ENCODE data around the gene ARHGEF2. TPM values are rescaled to one million over a fixed set of nuclear protein-coding genes. Genes with fewer than 3 reads are reported as not detected.
"Not testable (repeated sequence)": the region's sequence is repeated elsewhere in the genome, so short reads cannot be mapped to it uniquely, and the experiment has no call there.

ARHGEF2 gene
- total RNA-seq, 8 experiments from 2014 or later: 44.9 to 112 (median 73.5) TPM

- Histone ChIP-seq H3K27ac (no peak overlapping the region), H3K4me1 (replicated peaks in 1 of 2) (peaks cover 3 to 4% of the 10 kb centered on the region in 2 donors), H3K4me3 (no peak overlapping the region)
- in situ Hi-C loops (cut with MboI; ENCODE audit: low pct_unique_long_range_greater_than_20kb in 2 of 9, low sequenced_read_pairs in 9 of 9, unreplicated experiment in 9 of 9): no loop called here
- WGBS, 10 experiments: 63 to 100% (median 85%) methylated on average over 1 to 2 of the region's 4 CpGs; no CpG with 5 or more reads in 4 of the 10 experiments
- ATAC-seq (replicated peaks in 6 of 8): no peak
Observed at GRCh38 chr1:156004843-156005584, 26.7 kb upstream of the ARHGEF2 start.

- WGBS, 10 experiments: 0 to 100% (median 69%) methylated on average over 1 to 2 of the region's 2 CpGs; no CpG with 5 or more reads in 4 of the 10 experiments
- Histone ChIP-seq H3K27ac (no peak overlapping the region), H3K4me3 (no peak overlapping the region), H3K4me1 (replicated peaks in 1 of 2) (peaks cover 3% of the 10 kb centered on the region in 2 donors)
- in situ Hi-C loops (cut with MboI; ENCODE audit: low pct_unique_long_range_greater_than_20kb in 2 of 9, low sequenced_read_pairs in 9 of 9, unreplicated experiment in 9 of 9): no loop called here
- ATAC-seq (replicated peaks in 6 of 8): no peak
Observed at GRCh38 chr1:156003923-156004188, 25.5 kb upstream of the ARHGEF2 start.

- in situ Hi-C loops (cut with MboI; ENCODE audit: low pct_unique_long_range_greater_than_20kb in 2 of 9, low sequenced_read_pairs in 9 of 9, unreplicated experiment in 9 of 9): no loop called here
- Histone ChIP-seq H3K27ac (no peak overlapping the region), H3K4me1 (replicated peaks in 1 of 2) (peaks cover 0 to 3% of the 10 kb centered on the region in 2 donors), H3K4me3 (no peak overlapping the region)
- WGBS, 10 experiments: 0 to 100% (median 65%) methylated on average over 1 to 3 of the region's 3 CpGs; no CpG with 5 or more reads in 4 of the 10 experiments
- ATAC-seq (replicated peaks in 6 of 8): no peak
Observed at GRCh38 chr1:156002188-156002911, 24.0 kb upstream of the ARHGEF2 start.

GRCh38 chr1:156001662-156002171 is 23.4 kb upstream of the ARHGEF2 start:
- peak in 1 of 8 experiments; percentile 25 for ATAC-seq (replicated peaks in 6 of 8)
- 40 to 90% (median 76%) methylated on average over 1 to 4 of the region's 4 CpGs; no CpG with 5 or more reads in 3 of the 10 experiments for WGBS, 10 experiments
- H3K4me3 ChIP-seq: no peak overlapping the region
- no peak overlapping the region for H3K27ac ChIP-seq
- in situ Hi-C loops (cut with MboI; ENCODE audit: low pct_unique_long_range_greater_than_20kb in 2 of 9, low sequenced_read_pairs in 9 of 9, unreplicated experiment in 9 of 9): no loop called here
- H3K4me1 ChIP-seq (replicated peaks in 1 of 2): peaks cover 0 to 3% of the 10 kb centered on the region in 2 donors

GRCh38 chr1:156001021-156001661 is 22.8 kb upstream of the ARHGEF2 start:
- H3K27ac ChIP-seq: no peak overlapping the region
- peaks cover 0 to 3% of the 10 kb centered on the region in 2 donors for H3K4me1 ChIP-seq (replicated peaks in 1 of 2)
- ATAC-seq (replicated peaks in 6 of 8): peak in 1 of 8 experiments; percentile 35
- H3K4me3 ChIP-seq: no peak overlapping the region
- in situ Hi-C loops (cut with MboI; ENCODE audit: low pct_unique_long_range_greater_than_20kb in 2 of 9, low sequenced_read_pairs in 9 of 9, unreplicated experiment in 9 of 9): no loop called here
- 44 to 85% (median 61%) methylated on average over 1 to 10 of the region's 10 CpGs; no CpG with 5 or more reads in 1 of the 10 experiments for WGBS, 10 experiments

GRCh38 chr1:155999964-156000363 is 21.6 kb upstream of the ARHGEF2 start:
- peak in 2 of 8 experiments; percentile 14 to 60 for ATAC-seq (replicated peaks in 6 of 8)
- Histone ChIP-seq H3K27ac (no peak overlapping the region), H3K4me3 (no peak overlapping the region), H3K4me1 (replicated peaks in 1 of 2) (peaks cover 0 to 3% of the 10 kb centered on the region in 2 donors)
- WGBS, 10 experiments: 0 to 86% (median 67%) methylated on average over 1 of the region's 1 CpG; no CpG with 5 or more reads in 3 of the 10 experiments
- in situ Hi-C loops (cut with MboI; ENCODE audit: low pct_unique_long_range_greater_than_20kb in 2 of 9, low sequenced_read_pairs in 9 of 9, unreplicated experiment in 9 of 9): no loop called here

GRCh38 chr1:155996166-155996565 is 17.8 kb upstream of the ARHGEF2 start:
- H3K27ac ChIP-seq: no peak overlapping the region
- no peak overlapping the region for H3K4me3 ChIP-seq
- H3K4me1 ChIP-seq (replicated peaks in 1 of 2): no peaks in the 10 kb centered on the region
- in situ Hi-C loops (cut with MboI; ENCODE audit: low pct_unique_long_range_greater_than_20kb in 2 of 9, low sequenced_read_pairs in 9 of 9, unreplicated experiment in 9 of 9): no loop called here
- peak in 5 of 8 experiments; percentile 50 to 68 (median 55) for ATAC-seq (replicated peaks in 6 of 8)
- 0 to 54% (median 36%) methylated on average over 1 to 2 of the region's 2 CpGs; no CpG with 5 or more reads in 3 of the 10 experiments for WGBS, 10 experiments

- in situ Hi-C loops (cut with MboI; ENCODE audit: low pct_unique_long_range_greater_than_20kb in 2 of 9, low sequenced_read_pairs in 9 of 9, unreplicated experiment in 9 of 9): no loop called here
- peaks cover 0 to 3% of the 10 kb centered on the region in 2 donors for H3K4me1 ChIP-seq (replicated peaks in 1 of 2)
- H3K27ac ChIP-seq: no peak overlapping the region
- 50 to 95% (median 80%) methylated on average over 1 to 3 of the region's 3 CpGs; no CpG with 5 or more reads in 6 of the 10 experiments for WGBS, 10 experiments
- ATAC-seq (replicated peaks in 6 of 8): no peak
- H3K4me3 ChIP-seq: no peak overlapping the region
Observed at GRCh38 chr1:155993595-155993994, 15.2 kb upstream of the ARHGEF2 start.

GRCh38 chr1:155990005-155990739 is 11.8 kb upstream of the ARHGEF2 start:
- H3K4me1 ChIP-seq (replicated peaks in 1 of 2): peaks cover 2 to 3% of the 10 kb centered on the region in 2 donors
- 67 to 95% (median 83%) methylated on average over 1 to 6 of the region's 6 CpGs; no CpG with 5 or more reads in 4 of the 10 experiments for WGBS, 10 experiments
- no peak overlapping the region for H3K27ac ChIP-seq
- in situ Hi-C loops (cut with MboI; ENCODE audit: low pct_unique_long_range_greater_than_20kb in 2 of 9, low sequenced_read_pairs in 9 of 9, unreplicated experiment in 9 of 9): no loop called here
- no peak overlapping the region for H3K4me3 ChIP-seq
- no peak for ATAC-seq (replicated peaks in 6 of 8)

GRCh38 chr1:155989242-155990004 is 11.1 kb upstream of the ARHGEF2 start:
- in situ Hi-C loops (cut with MboI; ENCODE audit: low pct_unique_long_range_greater_than_20kb in 2 of 9, low sequenced_read_pairs in 9 of 9, unreplicated experiment in 9 of 9): no loop called here
- Histone ChIP-seq H3K4me3 (no peak overlapping the region), H3K27ac (no peak overlapping the region), H3K4me1 (replicated peaks in 1 of 2) (peaks cover 3 to 4% of the 10 kb centered on the region in 2 donors)
- peak; percentile 89 to 98 (median 93) for ATAC-seq (replicated peaks in 6 of 8)
- WGBS, 10 experiments: 0 to 48% (median 0%) methylated on average over 1 to 9 of the region's 9 CpGs; no CpG with 5 or more reads in 5 of the 10 experiments

- WGBS, 10 experiments: 76 to 100% (median 92%) methylated on average over 2 to 10 of the region's 11 CpGs
- in situ Hi-C loops (cut with MboI; ENCODE audit: low pct_unique_long_range_greater_than_20kb in 2 of 9, low sequenced_read_pairs in 9 of 9, unreplicated experiment in 9 of 9); ATAC-seq (replicated peaks in 6 of 8); H3K27ac ChIP-seq; H3K4me3 ChIP-seq: not testable (repeated sequence)
- peaks cover 46% of the 10 kb centered on the region in 2 donors for H3K4me1 ChIP-seq (replicated peaks in 1 of 2)
Observed at GRCh38 chr1:155984903-155985645, 6.7 kb upstream of the ARHGEF2 start.

Data from motor neuron (in vitro differentiated cells).